SKM-1 treated with dmso at 0.1 percent for 144 hours (cell line): ENCODE results near the gene SASH3.
A peak's percentile ranks its signal among the peaks of the same experiment; 100 is the strongest.

ENCODE experiments used
- DNase-seq: peaks from one replicate; lab custom pipeline; 2025; ENCODE audit not compliant: unreplicated experiment; lab: John Stamatoyannopoulos, UW

SASH3 gene

GRCh38 chrX:129808158-129808828 lies 28.5 kb downstream of the SASH3 start:
- DNase-seq = no peak

GRCh38 chrX:129808829-129809796 lies 29.4 kb downstream of the SASH3 start:
- no peak for DNase-seq

- no peak for DNase-seq
Observed at GRCh38 chrX:129813662-129814368, 34.1 kb downstream of the SASH3 start.

- no peak for DNase-seq
Observed at GRCh38 chrX:129818123-129818522, 38.4 kb downstream of the SASH3 start.

GRCh38 chrX:129823115-129823514 lies 43.4 kb downstream of the SASH3 start:
- peak; percentile 23 for DNase-seq

GRCh38 chrX:129823522-129823921 lies 43.8 kb downstream of the SASH3 start:
- no peak for DNase-seq

GRCh38 chrX:129824620-129825019 lies 44.9 kb downstream of the SASH3 start:
- no peak for DNase-seq

- no peak for DNase-seq
Observed at GRCh38 chrX:129825746-129826505, 46.2 kb downstream of the SASH3 start.

- DNase-seq = no peak
Observed at GRCh38 chrX:129830494-129830893, 50.7 kb downstream of the SASH3 start.

- no peak for DNase-seq
Observed at GRCh38 chrX:129831091-129831885, 51.5 kb downstream of the SASH3 start.

- no peak for DNase-seq
Observed at GRCh38 chrX:129833153-129833990, 53.6 kb downstream of the SASH3 start.

- no peak for DNase-seq
Observed at GRCh38 chrX:129836827-129837226, 57.1 kb downstream of the SASH3 start.

- no peak for DNase-seq
Observed at GRCh38 chrX:129840344-129840743, 60.6 kb downstream of the SASH3 start.

GRCh38 chrX:129842510-129843208 lies 62.9 kb downstream of the SASH3 start:
- DNase-seq = no peak

GRCh38 chrX:129843209-129843458 lies 63.4 kb downstream of the SASH3 start:
- no peak for DNase-seq

GRCh38 chrX:129843459-129844306 lies 63.9 kb downstream of the SASH3 start, which contains the start of gene ZDHHC9:
TSS of gene ZDHHC9 (minus strand) at chrX:129843886. CDS start at chrX:129841945, 1,941 bp downstream.
- DNase-seq = peak; percentile 70
